Right lobe of liver (tissue), 4 donors: ENCODE measurements around the gene PAFAH1B2.

Experiments
- CTCF ChIP-seq, 4 donors: fragments of 200-600 bp in 3 of 4; fragments of 450-650 bp in 1 of 4; IDR thresholded peaks; one replicate each; pipeline versions ENCODE4 v1.5.1 to v1.8.0; 2016 to 2022; ENCODE audit warnings: antibody characterized with exemption in 4 of 4, mild to moderate bottlenecking in 2 of 4
- POLR2A ChIP-seq: fragments of 450-650 bp; IDR thresholded peaks from one replicate; pipeline ENCODE4 v1.6.1; 2017; ENCODE audit warnings: antibody characterized with exemption, mild to moderate bottlenecking
- donor health status: DM: no; HTN: no; CAD: no.
- donor health status: DM: no; HTN: no; CAD: no.
- donor health status: DM: no; HTN: yes; CAD: no.

GRCh38 chr11:117189941-117190544 is 46.0 kb downstream of the PAFAH1B2 start:
- TF ChIP-seq CTCF (IDR thresholded peaks at IDR 0.05) (no peak), POLR2A (no peak)
